ENCODE measurements around the gene EXTL2.
"Not testable (repeated sequence)": the region's sequence is repeated elsewhere in the genome, so short reads cannot be mapped to it uniquely, and the experiment has no call there.

EXTL2 gene

DNA sequence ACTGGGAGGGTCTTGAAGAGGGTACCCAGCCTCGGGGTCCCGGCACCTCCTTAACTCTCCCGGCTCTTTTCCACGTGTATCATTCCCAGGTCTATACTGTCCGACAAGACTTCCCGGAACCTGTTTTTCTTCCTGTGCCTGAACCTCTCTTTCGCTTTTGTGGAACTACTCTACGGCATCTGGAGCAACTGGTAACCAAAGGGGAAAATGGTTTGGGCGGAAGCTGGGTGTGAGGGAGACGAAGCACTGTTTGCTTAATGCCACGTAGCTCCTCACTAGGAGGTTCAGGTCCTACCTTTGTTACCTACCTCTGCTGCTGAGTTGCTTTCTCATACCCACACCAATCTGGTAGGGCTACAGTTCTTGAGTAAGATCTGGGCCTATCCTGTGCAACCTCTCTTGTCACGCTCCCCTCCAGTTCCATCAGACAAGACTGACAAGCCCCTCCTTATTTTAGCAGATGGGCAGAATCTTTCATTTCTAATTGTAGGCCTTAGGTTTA, 1.9 kb upstream of the EXTL2 start:
- peak; percentile 23 to 78 (median 54) for DNase-seq

DNA sequence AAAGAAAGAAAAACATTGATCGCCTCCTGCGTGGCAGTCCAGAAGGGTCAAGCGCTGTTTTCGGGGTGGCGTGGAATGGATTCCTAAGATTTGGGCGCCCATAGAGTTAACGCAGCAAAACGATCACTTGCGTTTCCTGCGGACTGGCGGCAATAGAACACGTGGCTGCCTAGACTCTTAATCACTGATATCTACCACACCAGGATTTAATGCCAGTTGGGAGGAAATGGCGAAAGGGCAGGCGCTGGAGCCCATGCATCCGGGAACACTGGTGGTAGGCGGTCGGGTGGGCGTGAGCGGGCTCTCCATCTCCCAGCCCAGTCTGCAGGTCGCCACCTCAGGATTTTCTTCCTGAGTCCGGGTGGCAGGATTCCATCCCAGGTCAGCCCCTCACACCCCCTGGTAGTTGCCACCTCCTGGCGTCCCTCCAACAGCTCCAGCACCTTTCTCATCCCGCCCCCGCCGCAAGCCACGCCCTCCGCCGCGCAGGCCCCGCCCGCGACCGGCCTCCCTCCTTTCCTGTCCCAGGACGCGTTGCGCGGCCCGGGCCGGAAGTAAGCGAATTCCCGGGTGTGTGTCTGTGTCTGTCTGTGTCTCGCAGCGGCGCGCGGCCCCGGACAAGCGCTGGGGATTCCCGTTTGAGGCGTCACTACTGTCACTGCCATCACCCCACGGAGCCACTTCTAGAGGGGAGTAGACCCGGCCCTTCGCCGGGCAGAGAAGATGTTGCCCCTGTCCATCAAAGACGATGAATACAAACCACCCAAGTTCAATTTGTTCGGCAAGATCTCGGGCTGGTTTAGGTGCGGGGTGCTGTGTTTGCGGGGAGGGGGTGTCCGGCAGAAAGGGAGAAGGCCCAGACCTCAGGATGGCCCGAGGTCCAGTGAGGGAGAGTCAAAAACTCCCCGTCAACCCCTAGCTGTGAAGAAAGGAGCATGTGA, 1.2 kb upstream of the EXTL2 start, which contains the start of gene SLC30A7:
Gene SLC30A7 (plus strand): TSS at position 551 of the 941 bp plus-strand sequence. CDS start 173 bp downstream, at position 724.
- DNase-seq = peak; percentile 91 to 96 (median 95)

- DNase-seq = no peak
These were observed 924 bp downstream of the EXTL2 start for GRCh38 chr1:100893718-100894117.

DNA sequence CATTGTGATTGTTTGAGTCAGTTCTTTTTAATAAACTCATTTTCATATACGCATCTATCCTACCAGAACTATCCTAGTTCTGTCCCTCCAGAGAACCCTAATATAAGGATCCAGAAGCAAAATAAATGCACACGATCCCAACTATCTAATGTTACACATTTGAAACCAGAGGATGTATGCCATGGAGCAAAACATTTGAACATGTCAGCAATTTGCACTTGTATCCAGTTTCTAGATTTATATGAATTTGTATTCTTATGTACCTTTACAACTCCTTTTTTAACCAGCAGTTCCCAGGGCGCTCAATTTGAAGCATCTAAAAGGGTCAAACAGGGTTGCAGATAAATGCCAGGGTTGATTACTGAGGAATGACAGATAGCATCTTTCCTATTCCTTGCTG, 2.1 kb downstream of the EXTL2 start:
- DNase-seq = no peak

DNA sequence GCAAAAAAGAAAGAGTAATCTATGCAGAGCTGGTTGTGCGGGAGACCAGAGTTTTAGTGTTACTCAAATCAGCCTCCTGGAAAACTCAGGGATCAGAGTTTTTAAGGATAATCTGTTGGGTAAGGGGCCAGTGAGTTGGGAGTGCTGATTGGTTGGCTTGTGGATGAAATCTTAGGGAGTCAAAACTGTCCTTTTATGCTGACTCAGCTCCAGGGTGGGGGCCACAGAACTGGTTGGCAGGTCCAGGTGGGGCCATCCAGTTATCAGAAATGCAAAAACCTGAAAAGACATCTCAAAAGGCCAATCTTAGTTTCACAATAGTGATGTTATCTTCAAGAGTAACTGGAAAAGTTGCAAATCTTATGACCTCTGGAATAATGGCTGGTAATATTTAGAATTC, 3.3 kb downstream of the EXTL2 start:
- DNase-seq = no peak

GRCh38 chr1:100889869-100890482, 4.7 kb downstream of the EXTL2 start:
- not testable (repeated sequence) for DNase-seq

DNA sequence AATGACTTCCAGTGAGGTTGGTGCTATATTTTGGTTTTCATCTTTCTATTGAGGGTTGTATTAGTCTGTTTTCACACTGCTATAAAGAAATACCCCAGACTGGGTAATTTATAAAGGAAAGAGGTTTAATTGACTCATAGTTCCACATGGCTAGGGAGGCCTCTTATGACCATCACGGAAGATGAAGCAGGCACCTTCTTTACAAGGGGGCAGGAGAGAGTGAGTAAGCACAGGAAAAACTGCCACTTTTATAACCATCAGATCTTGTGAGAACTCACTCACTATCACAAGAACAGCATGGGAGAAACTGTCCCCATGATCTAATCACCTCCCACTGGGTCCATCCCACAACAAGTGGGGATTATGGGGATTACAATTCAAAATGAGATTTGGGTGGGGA, 5.6 kb downstream of the EXTL2 start:
- DNase-seq = not testable (repeated sequence)

- no peak for DNase-seq
These were observed 10.7 kb downstream of the EXTL2 start for GRCh38 chr1:100883963-100884362.

DNA sequence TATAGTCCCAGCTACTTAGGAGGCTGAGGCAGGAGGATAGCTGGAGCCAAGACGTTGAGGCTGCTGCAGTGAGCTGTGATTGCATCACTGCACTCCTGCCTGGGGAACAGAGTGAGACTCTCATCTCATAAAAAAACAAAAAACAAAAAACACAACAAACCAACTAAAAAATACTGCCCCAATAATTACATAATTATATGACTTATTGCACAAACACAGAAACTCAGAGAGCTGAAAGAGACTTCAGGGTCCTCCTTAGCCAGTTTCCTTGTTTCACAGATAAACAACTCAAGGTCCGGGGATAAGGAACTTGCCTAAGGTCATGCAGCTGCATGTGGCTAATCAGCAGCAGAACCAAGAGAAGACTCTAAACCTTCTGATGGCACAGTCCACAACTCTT, 11.9 kb downstream of the EXTL2 start:
- DNase-seq = no peak

DNA sequence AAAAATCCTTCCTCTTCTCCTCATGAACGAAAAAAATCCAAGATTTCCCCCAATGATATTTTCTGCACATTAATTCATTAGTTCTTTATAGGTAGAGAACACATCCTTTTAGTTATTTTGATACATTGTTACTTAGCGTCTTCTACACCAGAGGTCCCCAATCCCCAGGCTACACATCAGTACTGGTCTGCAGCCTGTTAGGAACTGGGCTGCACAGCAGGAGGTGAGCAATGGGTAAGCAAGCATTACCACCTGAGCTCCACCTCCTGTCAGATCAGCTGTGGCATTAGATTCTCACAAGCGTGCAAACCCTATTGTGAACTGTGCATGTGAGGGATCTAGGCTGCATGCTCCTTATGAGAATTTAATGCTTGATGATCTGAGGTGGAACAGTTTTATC, 13.0 kb downstream of the EXTL2 start:
- no peak for DNase-seq

DNA sequence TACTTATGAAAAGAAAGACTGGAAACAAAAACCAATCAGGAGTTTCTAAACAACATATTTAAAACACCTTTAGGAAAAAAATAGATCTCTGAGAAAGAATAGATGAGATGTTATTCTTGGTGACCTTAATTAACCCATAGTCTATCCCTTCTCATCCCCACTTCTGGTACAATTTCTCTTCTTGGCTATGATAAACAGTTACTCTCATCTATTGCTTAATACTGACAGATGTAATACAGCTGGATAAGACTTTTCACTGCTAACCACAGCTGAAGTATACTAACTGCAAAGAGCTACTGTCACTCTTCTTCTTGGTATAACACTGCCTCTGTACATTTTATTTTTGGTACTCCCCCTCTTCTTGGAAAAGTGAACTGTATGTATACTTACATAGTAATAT, 15.2 kb downstream of the EXTL2 start:
- no peak for DNase-seq

DNA sequence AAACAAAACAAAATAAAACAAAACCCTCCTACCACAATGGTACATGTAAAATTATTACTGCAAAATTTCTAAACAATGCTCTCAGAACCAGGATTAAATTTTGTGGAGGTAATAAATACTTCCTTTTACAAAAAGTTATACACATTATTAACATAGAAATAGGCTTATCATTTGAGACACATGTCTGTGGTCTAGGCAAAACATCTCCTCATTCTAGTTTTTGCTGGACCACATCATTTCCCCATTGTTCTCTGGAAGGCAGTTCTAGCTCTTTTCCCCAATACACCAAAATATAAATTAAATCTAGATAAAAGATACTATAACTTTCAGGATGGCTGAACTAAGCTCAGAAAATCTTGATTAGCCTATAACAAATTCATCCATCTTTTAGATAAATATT, 18.4 kb downstream of the EXTL2 start:
- DNase-seq = no peak

- no peak for DNase-seq
These were observed 19.4 kb downstream of the EXTL2 start for GRCh38 chr1:100875228-100875627.

GRCh38 chr1:100874433-100874832, 20.2 kb downstream of the EXTL2 start:
- DNase-seq = no peak

DNA sequence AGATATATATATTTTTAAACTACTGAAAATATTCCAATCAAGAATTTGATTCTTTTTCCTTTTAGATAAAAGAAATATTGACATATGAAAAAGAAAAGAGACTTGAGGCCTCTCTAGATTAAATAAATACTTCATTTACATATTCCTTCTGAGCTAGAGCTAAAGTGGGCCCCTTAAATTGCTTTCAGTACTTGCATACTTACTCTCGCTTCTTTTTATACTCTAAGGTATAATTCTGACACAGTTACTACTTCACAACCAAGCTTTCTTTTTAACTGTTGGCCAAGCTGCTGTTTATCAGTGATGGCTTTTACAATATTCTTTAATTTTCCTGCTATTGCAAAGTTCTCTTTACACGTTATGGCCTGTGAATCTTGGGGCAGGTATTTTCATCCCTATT, 24.6 kb downstream of the EXTL2 start:
- no peak for DNase-seq

- peak in 1 of 5 donors; percentile 28 for DNase-seq
These were observed 26.2 kb downstream of the EXTL2 start for GRCh38 chr1:100868364-100868995.

- no peak for DNase-seq
These were observed 27.8 kb downstream of the EXTL2 start for GRCh38 chr1:100866901-100867206.

GRCh38 chr1:100866041-100866900, 28.4 kb downstream of the EXTL2 start:
- DNase-seq = no peak

- no peak for DNase-seq
These were observed 32.1 kb downstream of the EXTL2 start for GRCh38 chr1:100862591-100862990.

DNA sequence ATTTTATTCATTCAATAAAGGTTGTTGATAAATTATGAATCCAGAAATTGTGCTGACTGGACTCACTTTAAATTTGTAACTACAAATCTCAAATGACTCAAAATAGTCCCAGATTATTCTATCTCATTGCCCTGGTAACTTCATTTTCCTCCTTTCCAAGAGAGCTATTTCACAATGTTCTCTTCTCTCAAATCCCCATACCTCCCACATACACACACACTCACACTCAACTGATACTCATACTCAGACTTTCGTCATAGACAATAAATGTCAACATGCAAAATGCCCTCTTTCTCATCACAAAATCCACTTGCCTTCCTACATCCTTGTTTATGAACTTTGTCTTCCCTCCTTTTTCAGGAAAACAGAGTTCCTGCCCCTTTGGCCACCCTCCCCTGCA, 33.3 kb downstream of the EXTL2 start:
- no peak for DNase-seq

- no peak for DNase-seq
These were observed 34.1 kb downstream of the EXTL2 start for GRCh38 chr1:100860397-100860991.

DNA sequence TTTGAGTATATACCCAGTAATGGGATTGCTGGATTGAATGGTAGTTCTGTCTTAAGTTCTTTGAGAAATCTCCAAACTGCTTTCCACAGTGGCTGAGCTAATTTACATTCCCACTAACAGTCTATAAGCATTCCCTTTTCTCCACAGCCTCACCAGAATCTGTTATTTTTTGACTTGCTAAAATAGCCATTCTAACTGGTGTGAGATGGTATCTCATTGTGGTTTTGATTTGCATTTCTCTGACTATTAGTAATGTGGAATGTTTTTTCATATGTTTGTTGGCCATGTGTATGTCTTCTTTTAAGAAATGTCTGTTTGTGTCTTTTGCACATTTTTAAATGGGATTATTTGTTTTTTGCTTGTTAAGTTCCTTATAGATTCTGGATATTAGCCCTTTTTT, 39.5 kb downstream of the EXTL2 start:
- not testable (repeated sequence) for DNase-seq
